Stimulated activated naive B cell treated with anti-CD40 and anti-IgM and Interleukin-4, amounts not matched to agents 10 μg/mL and 1 μg/mL and 100 μg/mL, for 72 hours (primary cell): Measurements from ENCODE around the gene TPRX1.
"Not testable (repeated sequence)": the region's sequence is repeated elsewhere in the genome, so short reads cannot be mapped to it uniquely, and the experiment has no call there.

Experiments used
- ATAC-seq, 2 donors: fragments of 150-1000 bp; cut with Tn5 transposase; replicated peaks; 2 replicates each; pipeline ENCODE4 v1.10.0; 2021; ENCODE audit warnings: moderate library complexity in 1 of 2
- DNase-seq: peaks from one replicate; pipeline ENCODE4 v3.0.0; 2021
- H3K27ac Mint-ChIP-seq: one replicate; pipeline ENCODE4 v1.8.0; 2022; ENCODE audit warnings: mild to moderate bottlenecking, mixed read lengths
- H3K27me3 Mint-ChIP-seq, 2 donors: one replicate each; pipeline ENCODE4 v1.8.0; 2022; ENCODE audit warnings: mixed read lengths in 2 of 2
- H3K36me3 Mint-ChIP-seq, 2 donors: one replicate each; pipeline ENCODE4 v1.8.0; 2022; ENCODE audit warnings: mixed read lengths in 2 of 2, mild to moderate bottlenecking in 1 of 2
- H3K4me1 Mint-ChIP-seq, 2 donors: one replicate each; pipeline ENCODE4 v1.8.0; 2022; ENCODE audit warnings: mixed read lengths in 2 of 2, mild to moderate bottlenecking in 1 of 2
- H3K4me3 Mint-ChIP-seq, 2 donors: one replicate each; pipeline ENCODE4 v1.8.0; 2022; ENCODE audit warnings: mild to moderate bottlenecking in 2 of 2, mixed read lengths in 2 of 2, moderate library complexity in 1 of 2
- H3K9me3 Mint-ChIP-seq, 2 donors: one replicate each; pipeline ENCODE4 v1.8.0; 2022; ENCODE audit warnings: mixed read lengths in 2 of 2, mild to moderate bottlenecking in 1 of 2

The TPRX1 gene, protein sequence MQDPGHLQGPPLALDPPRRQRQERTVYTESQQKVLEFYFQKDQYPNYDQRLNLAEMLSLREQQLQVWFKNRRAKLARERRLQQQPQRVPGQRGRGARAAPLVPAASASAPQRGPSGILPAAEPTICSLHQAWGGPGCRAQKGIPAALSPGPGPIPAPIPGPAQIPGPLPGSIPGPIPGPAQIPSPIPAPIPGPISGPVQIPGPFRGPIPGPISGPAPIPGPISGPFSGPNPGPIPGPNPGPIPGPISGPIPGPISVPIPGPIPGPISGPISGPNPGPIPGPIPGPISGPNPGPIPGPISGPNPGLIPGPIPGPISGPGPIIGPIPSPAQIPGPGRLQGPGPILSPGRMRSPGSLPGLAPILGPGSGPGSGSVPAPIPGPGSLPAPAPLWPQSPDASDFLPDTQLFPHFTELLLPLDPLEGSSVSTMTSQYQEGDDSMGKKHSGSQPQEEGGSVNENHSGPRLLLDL

DNA sequence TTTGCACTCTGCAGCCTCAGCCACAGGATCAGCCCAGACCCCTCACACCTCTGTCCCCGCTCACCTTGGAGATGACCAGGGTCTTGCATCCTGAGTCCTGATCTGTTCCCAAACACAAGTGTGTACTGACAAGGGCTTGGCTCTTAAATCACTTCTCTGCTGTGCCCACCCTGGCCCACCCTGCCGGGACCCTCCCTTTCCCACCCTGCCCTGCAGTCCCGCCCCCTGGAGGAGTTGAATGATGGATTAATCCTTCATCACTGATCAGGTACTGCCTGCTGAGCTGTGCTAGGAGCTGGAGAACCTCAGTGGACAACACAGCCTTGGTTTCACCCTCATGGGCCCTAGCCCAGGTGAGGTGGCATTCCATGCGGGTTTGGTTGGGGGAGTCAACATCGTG is at the start of gene TPRX1:
Gene TPRX1 (minus strand): TSS at position 101 of the 400 bp plus-strand sequence. CDS start 12 bp downstream, at position 89.
- H3K36me3 Mint-ChIP-seq, DNase-seq, ATAC-seq, H3K27me3 Mint-ChIP-seq, H3K27ac Mint-ChIP-seq, H3K9me3 Mint-ChIP-seq, H3K4me3 Mint-ChIP-seq, H3K4me1 Mint-ChIP-seq: not testable (repeated sequence)

DNA sequence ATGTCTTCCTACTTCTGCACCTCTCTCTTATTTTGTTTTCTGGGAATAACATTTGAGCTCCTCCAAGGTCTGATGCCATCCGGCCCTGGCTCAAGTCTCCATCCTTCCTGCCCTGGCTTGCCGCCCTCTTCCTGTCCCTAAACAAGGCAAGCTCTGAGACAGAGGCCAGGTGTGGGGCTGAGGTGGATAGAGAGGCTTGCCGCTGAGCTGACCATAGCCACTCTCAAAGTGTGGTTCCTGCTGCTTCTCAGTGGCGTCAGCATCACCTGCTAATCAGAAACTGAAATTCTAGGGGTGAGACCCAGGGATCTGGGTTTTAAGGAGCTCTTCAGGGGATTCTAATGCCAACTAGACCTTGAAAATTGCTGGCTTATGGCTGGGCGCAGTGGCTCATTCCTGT is 48.7 kb upstream of the TPRX1 start:
- Mint-ChIP-seq H3K4me1 (peaks cover 0 to 8% of the 10 kb centered on the region in 2 donors), H3K27me3 (peaks cover 53 to 67% of the 10 kb centered on the region in 2 donors), H3K36me3 (peaks cover 0 to 1% of the 10 kb centered on the region in 2 donors), H3K4me3 (no peak overlapping the region), H3K9me3 (no peaks in the 10 kb centered on the region), H3K27ac (no peak overlapping the region)
- no peak for ATAC-seq
- no peak for DNase-seq

DNA sequence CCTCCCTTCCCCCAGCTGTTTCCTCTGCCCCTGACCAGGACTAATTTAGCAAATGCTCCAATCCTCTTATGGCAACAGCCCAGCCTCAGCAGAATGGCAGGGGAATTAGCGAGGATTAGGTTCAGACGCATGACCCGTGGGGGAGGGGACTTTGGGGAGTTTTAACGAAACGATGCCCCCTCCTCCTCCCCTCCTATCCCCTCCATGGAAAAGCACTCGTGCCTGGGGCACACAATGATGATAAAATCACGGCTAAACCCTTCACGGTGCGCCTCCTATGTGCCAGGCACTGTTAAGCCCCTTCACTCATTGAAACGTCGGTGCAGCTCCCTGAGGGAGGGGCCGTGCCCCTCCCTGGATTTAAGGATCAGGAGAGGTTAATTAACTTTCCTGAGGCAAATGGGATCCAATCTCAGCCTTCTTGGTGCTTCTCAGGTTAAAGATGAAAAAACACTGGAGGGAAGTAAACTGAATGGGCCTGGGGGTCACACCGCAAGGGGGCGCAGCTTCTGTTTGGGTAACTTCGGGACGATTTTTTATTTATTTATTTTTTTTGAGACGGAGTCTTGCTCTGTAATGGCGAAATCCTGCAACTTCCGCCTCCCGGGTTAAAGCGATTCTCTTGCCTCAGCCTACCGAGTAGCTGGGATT is 44.6 kb upstream of the TPRX1 start:
- H3K4me1 Mint-ChIP-seq = peaks cover 0 to 8% of the 10 kb centered on the region in 2 donors
- no peaks in the 10 kb centered on the region for H3K9me3 Mint-ChIP-seq
- ATAC-seq (no peak), DNase-seq (no peak)
- peaks cover 56 to 68% of the 10 kb centered on the region in 2 donors for H3K27me3 Mint-ChIP-seq
- peaks cover 0 to 1% of the 10 kb centered on the region in 2 donors for H3K36me3 Mint-ChIP-seq
- H3K4me3 Mint-ChIP-seq = no peak overlapping the region
- H3K27ac Mint-ChIP-seq = no peak overlapping the region

DNA sequence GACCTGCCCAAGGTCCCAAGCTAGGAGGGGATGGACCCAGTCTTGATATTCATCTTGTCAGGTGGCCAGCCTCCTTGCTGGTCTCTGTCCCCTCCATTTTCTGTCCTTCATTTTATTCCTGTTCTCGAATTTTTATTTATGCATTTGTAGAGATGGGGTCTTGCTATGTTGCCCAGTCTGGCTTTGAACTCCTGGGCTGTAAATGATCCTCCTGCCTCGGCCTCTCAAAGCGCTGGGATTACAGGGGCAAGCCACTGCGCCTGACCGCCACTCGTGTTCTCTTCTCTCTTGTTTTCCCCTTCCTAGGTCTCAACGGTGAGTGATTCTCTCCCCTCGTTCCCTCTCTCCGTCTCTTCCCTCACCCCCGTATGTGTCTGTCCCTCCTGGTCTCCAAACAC is 44.1 kb upstream of the TPRX1 start:
- no peak for ATAC-seq
- H3K27ac Mint-ChIP-seq = no peak overlapping the region
- DNase-seq = no peak
- peaks cover 0 to 1% of the 10 kb centered on the region in 2 donors for H3K36me3 Mint-ChIP-seq
- no peak overlapping the region for H3K4me3 Mint-ChIP-seq
- peaks cover 0 to 8% of the 10 kb centered on the region in 2 donors for H3K4me1 Mint-ChIP-seq
- no peaks in the 10 kb centered on the region for H3K9me3 Mint-ChIP-seq
- peaks cover 54 to 66% of the 10 kb centered on the region in 2 donors for H3K27me3 Mint-ChIP-seq

DNA sequence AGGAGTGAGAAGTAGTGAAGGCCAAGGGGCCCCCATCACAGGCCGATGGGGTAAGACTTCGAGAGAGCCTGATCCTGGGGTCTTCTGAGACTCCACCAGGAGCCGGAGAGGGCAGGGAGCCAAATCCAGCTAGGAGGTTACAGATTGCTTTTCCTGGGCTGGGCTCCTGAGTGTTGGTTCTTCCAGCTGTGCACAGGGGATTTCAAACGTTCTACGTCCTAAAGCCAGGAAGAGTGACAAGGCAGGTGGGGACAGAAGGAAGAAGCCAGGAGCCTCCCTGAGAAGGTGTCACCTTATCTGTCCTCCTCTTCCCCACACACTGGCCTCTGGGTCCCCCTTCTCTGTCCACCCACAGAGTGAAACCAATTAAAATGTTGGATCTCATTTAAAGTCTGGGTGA is 38.6 kb upstream of the TPRX1 start:
- peaks cover 31 to 43% of the 10 kb centered on the region in 2 donors for H3K27me3 Mint-ChIP-seq
- H3K36me3 Mint-ChIP-seq = no peaks in the 10 kb centered on the region
- H3K4me1 Mint-ChIP-seq = no peaks in the 10 kb centered on the region
- no peak overlapping the region for H3K27ac Mint-ChIP-seq
- no peaks in the 10 kb centered on the region for H3K9me3 Mint-ChIP-seq
- H3K4me3 Mint-ChIP-seq = no peak overlapping the region
- DNase-seq = no peak
- ATAC-seq = no peak

DNA sequence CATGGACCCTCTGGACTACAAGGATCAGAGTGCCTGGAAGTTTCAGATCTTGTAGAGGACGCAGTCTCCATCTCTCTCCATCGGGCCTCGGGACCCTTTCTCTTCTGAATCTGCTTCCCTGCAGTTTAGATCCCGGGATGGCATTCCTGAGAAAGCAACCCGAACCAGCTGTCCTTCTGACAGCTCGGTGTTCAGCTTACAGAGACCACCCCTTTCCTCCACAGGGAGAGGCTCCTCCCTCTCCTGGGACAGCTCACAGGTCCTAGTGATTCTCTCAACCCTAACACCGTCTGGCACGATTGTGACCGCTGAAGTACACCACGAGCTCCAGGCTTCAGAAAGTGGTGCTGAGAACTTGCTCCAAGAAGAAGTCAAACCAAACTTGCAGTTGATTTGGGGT is 35.6 kb upstream of the TPRX1 start:
- DNase-seq = no peak
- peaks cover 23 to 28% of the 10 kb centered on the region in 2 donors for H3K27me3 Mint-ChIP-seq
- H3K9me3 Mint-ChIP-seq = no peaks in the 10 kb centered on the region
- no peaks in the 10 kb centered on the region for H3K36me3 Mint-ChIP-seq
- no peak overlapping the region for H3K4me3 Mint-ChIP-seq
- H3K27ac Mint-ChIP-seq = no peak overlapping the region
- no peaks in the 10 kb centered on the region for H3K4me1 Mint-ChIP-seq
- no peak for ATAC-seq

DNA sequence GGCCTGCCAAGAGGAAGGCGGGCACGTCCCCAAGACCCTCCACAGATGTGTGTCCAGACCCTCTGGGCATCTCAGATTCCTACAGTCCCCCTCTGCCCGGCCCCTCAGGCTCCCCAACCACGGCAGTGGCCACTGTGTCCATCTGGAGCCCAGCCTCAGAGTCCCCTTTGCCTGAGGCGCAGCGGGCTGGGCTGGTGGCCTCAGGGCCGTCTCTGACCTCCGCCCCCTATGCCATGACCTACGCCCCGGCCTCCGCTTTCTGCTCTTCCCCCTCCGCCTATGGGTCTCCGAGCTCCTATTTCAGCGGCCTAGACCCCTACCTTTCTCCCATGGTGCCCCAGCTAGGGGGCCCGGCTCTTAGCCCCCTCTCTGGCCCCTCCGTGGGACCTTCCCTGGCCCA is 35.1 kb upstream of the TPRX1 start:
- Mint-ChIP-seq H3K27ac (no peak overlapping the region), H3K4me1 (no peaks in the 10 kb centered on the region), H3K4me3 (no peak overlapping the region), H3K9me3 (no peaks in the 10 kb centered on the region), H3K27me3 (peaks cover 25 to 28% of the 10 kb centered on the region in 2 donors), H3K36me3 (no peaks in the 10 kb centered on the region)
- DNase-seq (no peak), ATAC-seq (no peak)

DNA sequence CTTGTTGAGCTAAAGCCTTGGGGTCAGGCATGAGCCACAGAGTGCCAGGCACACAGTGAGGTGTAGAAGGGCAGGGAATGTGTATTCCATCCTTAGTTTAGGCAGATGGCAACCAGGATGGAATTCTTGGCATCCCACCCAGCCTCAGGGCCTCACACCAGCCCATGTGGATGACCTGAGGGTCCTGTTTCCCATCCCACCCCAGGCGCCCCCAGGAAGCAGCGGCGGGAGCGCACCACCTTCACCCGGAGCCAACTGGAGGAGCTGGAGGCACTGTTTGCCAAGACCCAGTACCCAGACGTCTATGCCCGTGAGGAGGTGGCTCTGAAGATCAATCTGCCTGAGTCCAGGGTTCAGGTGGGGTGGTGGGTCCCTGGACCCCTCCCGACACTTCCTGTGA is 31.7 kb upstream of the TPRX1 start:
- H3K4me3 Mint-ChIP-seq = no peak overlapping the region
- no peak for ATAC-seq
- no peak overlapping the region for H3K27ac Mint-ChIP-seq
- peaks cover 10 to 14% of the 10 kb centered on the region in 2 donors for H3K27me3 Mint-ChIP-seq
- H3K9me3 Mint-ChIP-seq = no peaks in the 10 kb centered on the region
- no peaks in the 10 kb centered on the region for H3K36me3 Mint-ChIP-seq
- no peak for DNase-seq
- no peaks in the 10 kb centered on the region for H3K4me1 Mint-ChIP-seq

DNA sequence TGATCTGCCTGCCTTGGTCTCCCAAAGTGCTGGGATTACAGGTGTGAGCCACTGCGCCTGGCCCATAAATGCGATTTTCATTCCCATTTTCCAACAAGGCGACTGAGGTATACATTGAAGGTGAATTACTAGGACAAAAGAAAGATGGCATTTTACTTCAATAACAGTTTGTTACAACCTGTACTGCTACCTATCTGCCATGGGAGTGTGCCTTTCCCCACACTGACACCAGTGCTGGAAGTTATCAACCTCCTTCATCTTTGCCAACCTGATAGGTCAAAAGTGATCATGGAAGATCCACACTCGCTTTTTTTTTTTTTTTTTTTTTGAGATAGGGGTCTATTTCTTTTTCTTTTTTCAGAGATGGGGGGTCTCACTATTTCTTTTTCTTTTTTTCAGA is 28.4 kb upstream of the TPRX1 start:
- no peaks in the 10 kb centered on the region for H3K9me3 Mint-ChIP-seq
- DNase-seq = no peak
- peaks cover 7 to 10% of the 10 kb centered on the region in 2 donors for H3K27me3 Mint-ChIP-seq
- ATAC-seq = no peak
- H3K27ac Mint-ChIP-seq = no peak overlapping the region
- H3K36me3 Mint-ChIP-seq = no peaks in the 10 kb centered on the region
- H3K4me3 Mint-ChIP-seq = no peak overlapping the region
- no peaks in the 10 kb centered on the region for H3K4me1 Mint-ChIP-seq

DNA sequence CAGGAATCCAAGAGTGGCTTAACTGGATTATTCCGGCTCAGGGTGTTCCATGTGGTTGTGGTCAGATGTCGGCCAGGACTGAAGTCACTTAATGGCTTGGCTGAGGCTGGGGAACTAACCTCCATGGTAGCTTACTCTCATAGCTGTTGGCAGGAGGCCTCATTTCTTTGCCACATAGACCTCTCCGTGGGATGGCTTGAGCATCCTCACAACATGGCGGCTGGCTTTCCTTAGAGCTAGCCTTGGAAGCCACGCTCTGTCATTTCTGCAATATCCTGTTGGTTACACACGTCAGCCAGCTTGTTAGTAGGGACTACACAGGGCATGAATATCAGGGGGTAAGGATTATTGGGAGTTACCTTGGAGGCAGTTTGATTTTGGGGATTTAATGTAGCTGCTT is 22.4 kb upstream of the TPRX1 start:
- no peak for ATAC-seq
- no peaks in the 10 kb centered on the region for H3K4me1 Mint-ChIP-seq
- no peaks in the 10 kb centered on the region for H3K36me3 Mint-ChIP-seq
- no peak overlapping the region for H3K4me3 Mint-ChIP-seq
- peaks cover 0 to 2% of the 10 kb centered on the region in 2 donors for H3K9me3 Mint-ChIP-seq
- H3K27ac Mint-ChIP-seq = no peak overlapping the region
- H3K27me3 Mint-ChIP-seq = peaks cover 14 to 18% of the 10 kb centered on the region in 2 donors
- DNase-seq = no peak

DNA sequence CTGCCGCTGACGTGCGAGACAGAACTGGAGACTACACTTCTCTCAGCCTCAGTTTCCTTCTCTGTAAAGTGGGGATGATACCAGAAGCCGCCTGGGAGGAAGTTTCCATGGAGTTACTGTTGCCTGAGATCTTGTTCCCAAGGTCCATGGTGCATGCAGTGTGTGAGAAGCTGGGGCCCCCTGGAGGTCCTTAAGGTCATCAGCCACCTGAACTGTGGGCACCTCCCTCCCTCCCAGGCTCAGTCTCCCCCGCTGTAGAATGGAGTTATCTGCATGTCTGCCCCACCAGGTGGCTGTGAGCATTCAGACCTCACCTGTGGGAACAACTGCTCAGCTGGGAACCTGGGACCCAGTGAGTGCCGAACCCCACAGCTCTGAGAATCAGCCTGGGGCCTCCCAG is 20.0 kb upstream of the TPRX1 start:
- H3K36me3 Mint-ChIP-seq = no peaks in the 10 kb centered on the region
- peaks cover 36 to 37% of the 10 kb centered on the region in 2 donors for H3K27me3 Mint-ChIP-seq
- H3K4me1 Mint-ChIP-seq = peaks cover 9 to 10% of the 10 kb centered on the region in 2 donors
- H3K4me3 Mint-ChIP-seq = no peak overlapping the region
- H3K9me3 Mint-ChIP-seq = peaks cover 0 to 2% of the 10 kb centered on the region in 2 donors
- DNase-seq (no peak), ATAC-seq (no peak)
- H3K27ac Mint-ChIP-seq = no peak overlapping the region

DNA sequence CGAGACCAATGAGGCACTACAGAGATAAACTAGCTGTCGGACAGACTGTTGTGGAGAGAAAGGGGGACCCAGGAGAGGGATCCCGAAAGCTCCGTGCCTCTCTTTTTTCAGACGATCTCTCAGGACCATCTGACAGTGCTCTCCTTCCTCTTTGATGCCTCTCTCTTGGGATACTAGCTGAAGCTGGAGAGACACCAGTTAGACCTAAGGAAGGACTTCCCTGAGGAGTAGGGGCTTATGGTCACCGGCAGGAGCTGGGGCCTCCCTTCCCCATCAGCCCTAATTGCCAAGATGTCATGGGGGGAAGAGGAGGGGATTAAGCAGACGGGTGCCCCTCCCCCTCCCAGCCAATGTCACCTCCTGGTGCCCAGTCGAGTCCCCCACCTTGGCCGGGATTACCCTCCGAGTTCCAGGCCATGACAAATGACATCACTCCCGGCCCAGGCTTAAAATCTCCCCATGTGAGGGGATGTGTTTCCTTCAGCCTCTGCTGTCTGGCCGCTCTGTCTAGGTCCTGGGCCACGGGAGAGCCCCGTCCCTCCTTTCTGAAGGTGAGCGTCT is 17.2 kb upstream of the TPRX1 start, which contains the start of gene CRX:
Gene CRX (plus strand): TSS at position 478 of the 561 bp plus-strand sequence. CDS start 12,507 bp downstream, outside the sequence.
- Mint-ChIP-seq H3K36me3 (no peaks in the 10 kb centered on the region), H3K4me3 (no peak within 1 kb of the TSS), H3K4me1 (peaks cover 9 to 10% of the 10 kb centered on the region in 2 donors), H3K9me3 (no peaks in the 10 kb centered on the region), H3K27ac (no peak within 1 kb of the TSS), H3K27me3 (peaks cover 46 to 54% of the 10 kb centered on the region in 2 donors)
- DNase-seq = no peak
- ATAC-seq = no peak

DNA sequence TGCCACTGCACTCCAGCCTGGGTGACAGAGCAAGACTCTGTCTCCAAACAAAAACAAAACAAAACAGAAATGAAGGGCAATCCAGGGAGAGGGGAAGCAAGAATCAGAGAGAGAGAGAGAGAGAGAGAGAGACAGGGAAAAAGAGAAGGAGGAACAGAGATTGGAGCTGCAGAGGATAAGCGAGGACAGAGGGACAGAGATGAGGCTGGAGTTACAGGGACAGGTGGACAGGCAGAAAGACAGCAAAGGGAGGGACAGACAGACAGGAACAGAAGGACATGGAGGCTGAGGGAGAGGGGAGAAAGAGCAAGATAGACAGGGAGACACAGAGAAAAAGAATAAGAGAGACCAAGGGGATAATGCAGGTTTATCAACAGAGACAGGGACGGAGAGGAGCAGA is 16.1 kb upstream of the TPRX1 start:
- H3K27ac Mint-ChIP-seq = no peak overlapping the region
- peaks cover 9 to 10% of the 10 kb centered on the region in 2 donors for H3K4me1 Mint-ChIP-seq
- H3K36me3 Mint-ChIP-seq = no peaks in the 10 kb centered on the region
- peak in 1 of 2 donors; percentile 19 for ATAC-seq
- no peaks in the 10 kb centered on the region for H3K9me3 Mint-ChIP-seq
- no peak for DNase-seq
- H3K4me3 Mint-ChIP-seq = peak overlapping the region in 1 of 2 donors; percentile 14
- peaks cover 46 to 54% of the 10 kb centered on the region in 2 donors for H3K27me3 Mint-ChIP-seq

DNA sequence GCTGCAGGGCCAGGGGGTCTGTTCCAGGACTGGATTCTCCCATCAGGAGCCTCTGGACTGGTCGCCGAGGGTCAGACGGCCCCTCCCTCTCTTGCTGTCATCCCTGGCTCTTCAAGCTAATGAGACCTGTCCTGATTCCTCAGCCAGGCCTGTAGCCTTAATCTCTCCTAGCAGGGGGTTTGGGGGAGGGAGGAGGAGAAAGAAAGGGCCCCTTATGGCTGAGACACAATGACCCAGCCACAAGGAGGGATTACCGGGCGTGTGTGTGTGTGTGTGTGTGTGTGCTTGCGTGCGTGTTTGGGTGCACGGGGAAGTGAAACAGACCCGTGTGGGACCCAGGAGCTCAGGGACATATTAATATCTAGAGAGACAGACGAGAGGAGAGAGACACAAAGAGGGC is 15.5 kb upstream of the TPRX1 start:
- peak; percentile 87 for ATAC-seq
- H3K27me3 Mint-ChIP-seq = peaks cover 46 to 54% of the 10 kb centered on the region in 2 donors
- H3K36me3 Mint-ChIP-seq = no peaks in the 10 kb centered on the region
- DNase-seq = peak; percentile 18
- H3K27ac Mint-ChIP-seq = no peak overlapping the region
- H3K9me3 Mint-ChIP-seq = no peaks in the 10 kb centered on the region
- H3K4me1 Mint-ChIP-seq = peaks cover 9 to 10% of the 10 kb centered on the region in 2 donors
- H3K4me3 Mint-ChIP-seq = peak overlapping the region in 1 of 2 donors; percentile 14
